GM18867 (cell line): ENCODE measurements around the gene PCYT1A.
"Not testable (repeated sequence)": the region's sequence is repeated elsewhere in the genome, so short reads cannot be mapped to it uniquely, and the experiment has no call there.

Experiments used
- ATAC-seq: cut with Tn5 transposase; IDR thresholded peaks from one replicate; pipeline ENCODE4 v1.9.1; 2021; ENCODE audit warnings: mild to moderate bottlenecking, moderate library complexity; ENCODE audit not compliant: unreplicated experiment

The PCYT1A gene

GRCh38 chr3:196216681-196217211, 70.8 kb downstream of the PCYT1A start:
- ATAC-seq = no peak

DNA sequence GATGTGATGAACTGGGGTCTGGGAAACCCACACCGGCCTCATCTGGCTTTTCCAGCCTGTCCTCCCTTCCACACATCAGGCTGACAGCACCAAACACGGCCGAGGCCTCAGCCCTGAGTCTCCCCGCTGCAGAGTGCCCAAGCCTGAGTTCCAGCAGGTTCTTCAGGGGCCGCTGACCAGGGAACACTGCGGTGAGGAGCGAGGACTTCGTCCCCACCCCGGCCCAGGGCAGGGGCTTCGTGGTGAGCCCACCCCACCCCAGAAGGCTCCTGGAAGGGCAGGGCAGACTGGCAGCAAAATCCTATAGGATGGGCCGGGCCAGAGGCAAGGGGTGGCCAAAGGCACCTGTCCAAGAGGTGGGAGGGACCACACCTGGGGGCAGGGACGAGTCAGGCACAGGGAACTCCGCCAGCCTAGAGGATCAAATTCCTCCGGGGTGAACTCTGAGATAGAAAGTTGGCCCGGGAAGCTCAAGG, 71.4 kb downstream of the PCYT1A start, which contains the start of gene SLC51A:
TSS of gene SLC51A (plus strand) at position 446 of the 476 bp plus-strand sequence. CDS start 179 bp downstream, outside the sequence.
- ATAC-seq = no peak

DNA sequence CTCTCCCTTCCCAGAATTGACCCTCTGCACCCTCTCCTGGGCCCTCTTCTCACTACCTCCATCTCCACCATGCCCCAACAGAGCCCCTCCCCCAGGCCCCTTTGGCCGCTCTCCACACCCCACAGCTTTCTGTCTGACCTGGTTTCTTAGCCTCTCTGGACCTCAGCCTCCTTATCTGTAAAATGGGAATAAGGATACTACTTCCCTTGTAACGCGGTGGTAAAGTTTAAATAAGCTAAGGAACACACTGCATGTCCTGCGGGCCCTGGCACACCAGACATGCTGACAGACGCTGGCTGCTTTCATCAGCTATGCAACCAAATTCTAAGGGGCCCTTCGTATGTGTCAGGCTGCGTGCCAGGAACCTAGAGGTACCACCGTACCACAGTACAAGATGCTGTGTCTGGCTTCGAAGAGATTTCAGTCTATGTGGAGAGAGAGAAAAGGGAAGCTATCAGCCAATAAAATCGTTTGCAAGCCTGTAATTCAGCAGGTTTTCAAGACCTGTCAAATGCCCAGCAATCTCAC, 72.0 kb downstream of the PCYT1A start:
- no peak for ATAC-seq

DNA sequence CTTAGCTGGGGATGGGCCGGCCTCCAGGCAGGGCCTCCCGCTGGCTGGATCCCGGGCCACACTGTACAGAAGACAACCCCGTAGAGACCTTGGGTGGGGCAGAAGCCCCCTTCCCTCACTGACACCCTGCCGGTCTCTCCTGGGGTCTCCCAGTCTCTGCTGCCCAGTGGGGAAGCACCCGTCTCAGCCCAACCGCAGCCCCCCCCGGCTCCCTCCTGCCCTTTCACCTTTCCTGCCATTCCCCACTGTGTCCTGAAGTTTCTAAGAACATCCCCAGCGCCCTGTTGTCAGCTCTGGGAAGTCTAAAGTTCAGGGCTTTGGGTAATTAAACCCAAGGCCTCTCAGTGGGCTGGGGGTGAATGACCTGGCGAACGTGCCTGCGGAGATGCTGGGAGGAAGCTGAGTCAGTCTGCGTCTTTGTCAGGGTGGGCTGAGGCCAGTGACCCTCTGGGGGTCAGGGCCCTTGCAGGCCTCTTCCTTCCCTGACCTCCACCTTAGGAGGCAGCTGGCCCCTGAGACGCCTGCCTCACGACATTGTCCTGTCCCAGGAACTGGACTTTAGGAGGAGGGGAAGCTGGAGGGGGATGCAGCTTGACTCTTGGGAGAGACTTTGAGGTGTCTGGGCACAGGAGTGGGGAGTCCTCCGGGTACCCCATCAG, 72.6 kb downstream of the PCYT1A start:
- no peak for ATAC-seq

GRCh38 chr3:196210673-196211556, 76.6 kb downstream of the PCYT1A start, which contains the start of gene ZDHHC19:
Gene ZDHHC19 (minus strand): TSS chr3:196211400. CDS start chr3:196211315, 85 bp downstream.
- no peak for ATAC-seq

GRCh38 chr3:196209944-196210672, 77.4 kb downstream of the PCYT1A start:
- not testable (repeated sequence) for ATAC-seq

DNA sequence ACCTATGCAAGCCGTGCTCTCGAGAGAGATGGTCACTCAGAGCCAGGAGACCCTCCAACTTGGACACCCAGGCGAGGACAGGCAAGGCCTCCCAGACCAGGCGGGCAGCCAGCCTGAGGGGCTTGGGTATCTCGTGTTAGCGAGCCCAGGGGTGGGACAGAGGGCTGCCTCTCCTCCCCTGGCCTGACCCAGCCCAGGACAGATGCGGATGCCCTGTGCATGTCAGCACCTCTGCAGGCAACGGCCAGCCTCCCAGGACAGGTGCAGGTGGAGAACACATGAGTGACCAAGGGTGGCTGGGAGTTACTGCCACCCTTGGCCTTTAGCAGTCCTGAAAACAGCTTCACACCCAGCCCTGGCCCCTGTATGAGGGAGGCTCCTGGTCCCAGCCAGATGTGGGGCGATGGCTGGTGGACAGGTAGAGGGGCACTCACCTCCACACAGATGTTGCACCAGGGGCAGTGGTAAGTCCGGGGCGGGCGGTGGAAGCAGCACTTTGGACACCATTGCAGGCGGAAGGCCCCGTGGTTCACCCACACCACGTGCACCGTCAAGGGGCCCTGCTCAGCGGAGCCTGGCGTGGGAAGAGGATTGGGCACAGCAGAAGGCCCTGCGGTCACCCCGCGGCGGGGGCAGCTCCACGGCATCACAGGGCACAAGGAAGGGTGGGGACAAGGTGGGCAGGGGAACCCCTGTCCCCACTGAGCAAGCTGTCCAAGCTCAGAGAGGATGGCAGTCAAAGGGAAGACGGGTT, 78.4 kb downstream of the PCYT1A start:
- ATAC-seq = no peak

DNA sequence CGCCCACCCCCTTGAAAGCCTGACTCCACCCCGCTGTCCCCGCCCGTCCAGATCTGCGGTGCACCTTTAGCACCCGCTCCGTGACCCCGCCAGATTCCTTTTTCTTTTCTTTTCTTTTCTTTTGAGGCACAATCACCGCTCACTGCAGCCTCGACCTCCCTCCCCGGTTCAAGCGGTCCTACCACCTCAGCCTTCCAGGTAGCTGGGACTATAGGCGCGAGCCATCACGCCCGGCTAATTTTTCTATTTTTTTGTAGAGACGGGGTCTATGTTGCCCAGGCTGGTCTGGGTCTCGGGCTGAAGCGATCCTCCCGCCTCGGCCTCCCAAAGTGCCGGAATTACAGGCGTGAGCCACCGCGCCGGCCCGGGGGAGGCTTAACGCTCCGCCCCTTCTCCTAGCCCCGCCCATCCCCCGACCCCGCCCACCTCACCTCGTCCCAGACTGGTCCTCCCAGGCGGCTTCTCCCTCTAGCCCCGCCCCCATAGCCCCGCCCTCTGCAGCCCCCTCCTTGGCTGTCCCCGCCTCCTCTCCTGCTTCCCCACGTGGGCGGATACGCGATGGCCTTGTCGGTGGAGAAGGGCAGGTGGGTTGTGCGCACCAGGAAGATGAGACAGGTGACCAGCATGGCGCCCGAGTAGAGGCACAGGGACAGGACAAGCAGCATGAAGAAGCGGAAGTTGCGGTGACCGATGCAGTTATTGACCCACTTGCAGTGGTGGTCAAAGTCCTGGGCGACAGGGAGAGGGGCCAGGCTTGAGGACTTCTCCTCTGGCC, 79.5 kb downstream of the PCYT1A start:
- ATAC-seq = no peak

- ATAC-seq = no peak
These were observed 80.2 kb downstream of the PCYT1A start for GRCh38 chr3:196207159-196207832.

GRCh38 chr3:196205442-196206205, 81.9 kb downstream of the PCYT1A start:
- not testable (repeated sequence) for ATAC-seq

- ATAC-seq = no peak
These were observed 83.7 kb downstream of the PCYT1A start for GRCh38 chr3:196203846-196204245.

DNA sequence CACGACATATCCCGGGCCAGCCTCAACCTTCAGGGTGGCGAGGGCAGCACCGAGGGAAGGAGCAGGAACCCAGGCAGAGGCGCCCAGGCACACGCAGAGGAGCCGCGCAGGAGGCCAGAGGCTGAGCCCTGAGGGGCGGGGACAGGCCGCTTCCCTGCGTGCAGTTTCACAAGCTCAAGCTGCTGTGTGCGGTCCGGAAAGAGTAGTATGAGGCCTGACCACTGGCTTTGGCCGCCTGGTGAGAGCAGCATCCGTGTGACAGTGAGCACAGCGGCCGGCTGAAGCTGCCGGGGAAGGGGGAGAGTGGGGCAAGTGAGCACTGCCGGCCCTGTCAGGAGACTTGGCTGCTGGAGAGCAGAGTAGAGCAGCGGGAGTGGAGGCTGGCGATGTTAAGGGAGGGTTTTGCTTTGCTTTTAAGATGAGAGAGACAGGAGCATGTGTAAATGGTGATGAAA, 85.0 kb downstream of the PCYT1A start:
- ATAC-seq = no peak

DNA sequence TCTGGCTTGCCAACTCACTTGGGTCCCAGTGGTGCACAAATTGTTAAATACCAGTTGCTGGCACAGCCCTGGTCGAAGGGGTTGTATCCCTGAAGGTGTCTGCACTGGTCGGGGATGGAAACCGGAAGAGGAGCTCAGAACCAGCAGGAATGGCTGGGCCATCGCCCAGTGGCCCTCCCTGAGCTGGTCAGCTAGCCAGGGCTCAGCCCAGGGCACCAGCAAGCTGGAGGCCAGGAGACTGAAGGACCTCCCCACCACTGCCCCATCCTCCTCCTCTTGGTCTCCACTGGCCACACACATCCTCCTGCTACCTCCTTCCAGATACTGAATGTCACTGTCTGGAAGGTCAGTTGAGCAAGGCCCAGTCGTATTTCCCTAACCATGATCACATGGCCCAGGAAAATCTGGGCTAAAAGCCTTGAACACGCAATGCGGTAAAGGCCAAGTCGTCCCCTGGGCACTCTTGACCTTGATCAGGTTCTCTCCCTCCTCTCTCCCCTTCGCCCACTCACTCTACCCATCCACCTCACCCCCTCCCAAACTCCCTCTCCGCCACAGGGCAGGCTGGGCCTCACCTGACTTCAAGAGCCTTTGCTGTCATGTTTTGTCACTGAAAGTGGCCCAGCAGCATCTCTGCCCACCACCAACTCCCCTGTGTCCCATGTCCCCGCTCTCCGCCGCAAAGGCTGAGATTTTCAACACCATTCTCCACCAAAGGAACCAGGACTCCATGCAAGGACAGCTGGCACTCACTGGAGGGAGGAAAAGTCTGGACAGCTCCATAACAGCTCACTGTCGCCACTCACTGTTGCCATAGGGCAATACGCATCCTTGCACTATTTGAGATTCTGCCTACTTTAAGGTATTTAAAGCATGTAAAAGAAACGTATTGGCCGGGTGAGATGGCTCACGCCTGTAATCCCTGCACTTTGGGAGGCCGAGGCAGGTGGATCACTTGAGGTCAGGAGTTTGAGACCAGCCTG, 88.5 kb downstream of the PCYT1A start:
- no peak for ATAC-seq

GRCh38 chr3:196198081-196198675, 89.3 kb downstream of the PCYT1A start:
- ATAC-seq = no peak

DNA sequence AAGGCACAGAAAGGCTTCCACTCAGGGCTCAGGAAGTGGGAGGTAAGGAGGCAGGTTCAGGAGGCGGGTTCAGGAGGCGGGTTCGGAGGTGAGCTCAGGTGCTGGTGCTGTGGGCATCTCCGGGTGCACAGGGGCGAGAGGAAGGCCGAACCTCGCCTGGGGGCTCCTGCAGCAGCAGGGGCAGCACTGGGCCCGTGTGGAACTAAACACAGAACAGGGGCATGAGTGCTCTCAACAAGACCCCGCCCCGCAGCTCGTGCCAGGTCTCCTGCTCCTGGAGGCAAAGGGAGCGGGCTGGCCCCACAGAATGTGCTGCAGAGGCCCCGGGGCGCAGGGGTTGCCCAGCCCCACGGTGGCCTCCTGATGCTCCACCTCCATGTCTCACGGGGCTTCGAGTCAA, 90.0 kb downstream of the PCYT1A start:
- no peak for ATAC-seq

DNA sequence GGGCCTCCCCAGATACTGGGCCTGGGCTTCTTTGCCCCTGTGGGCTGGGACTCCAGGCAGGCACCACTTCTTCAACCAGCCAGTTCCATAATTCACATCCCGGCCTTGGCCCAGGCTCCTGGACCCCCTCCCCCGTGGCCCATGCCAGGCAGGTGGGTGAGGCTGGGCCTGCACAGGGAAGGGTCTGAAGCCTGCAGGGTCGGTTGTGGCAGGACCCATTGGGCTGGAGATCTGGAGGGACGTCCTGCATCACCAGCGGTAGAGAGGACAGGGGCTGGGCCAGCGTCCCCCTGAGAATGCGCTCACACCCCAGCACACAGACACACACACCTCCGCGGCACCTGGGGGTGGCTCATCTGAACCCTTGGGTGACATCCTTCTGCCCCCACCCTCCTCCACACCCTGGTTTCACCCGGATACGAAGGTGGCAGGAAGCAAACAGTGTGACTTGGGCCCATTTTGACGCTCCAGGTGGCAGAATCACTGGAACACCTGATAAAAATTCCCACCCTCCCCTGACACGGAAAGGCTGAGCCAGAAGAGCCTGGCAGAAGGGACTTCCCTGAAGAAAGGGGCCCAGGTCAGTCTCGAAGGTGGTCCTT, 91.8 kb downstream of the PCYT1A start:
- no peak for ATAC-seq
